ENCODE data around the gene CCPG1.

CCPG1 gene

GRCh38 chr15:55318588-55319494 is 89.3 kb downstream of the CCPG1 start, which contains the start of the genes PIGB and PIGBOS1:
PIGB (plus strand) TSS chr15:55319222; CDS start chr15:55319251, 29 bp downstream.
PIGBOS1 (minus strand) TSS chr15:55319123; CDS start chr15:55317792, 1,331 bp downstream.
- peak; percentile 54 for DNase-seq (ENCODE audit: low read depth)

All from stimulated activated CD8-positive, alpha-beta memory T cell treated with anti-CD3 and anti-CD28 coated beads, Interleukin-15, amount 100 ng/mL, for 1 hour (primary cell).